ENCODE results near the gene SIRT6. TPM values are rescaled to one million over a fixed set of nuclear protein-coding genes. Genes with fewer than 3 reads are reported as not detected.

The SIRT6 gene
- total RNA-seq, 4 donors from 2014 or later = 141 to 215 (median 194) TPM

- no peaks in the 10 kb centered on the region for H3K9me3 ChIP-seq
- DNase-seq = no peak
- TF ChIP-seq POLR2A (IDR thresholded peaks at IDR 0.05) = no peak
- no peak for TF ChIP-seq POLR2AphosphoS5 (IDR thresholded peaks at IDR 0.05)
- TF ChIP-seq EP300 (IDR thresholded peaks at IDR 0.05; ENCODE audit: low read depth) = no peak
- no peak for TF ChIP-seq CTCF (IDR thresholded peaks at IDR 0.05)
- no peak overlapping the region for H3K4me3 ChIP-seq
- H3K4me1 ChIP-seq = peaks cover 0 to 24% (median 23%) of the 10 kb centered on the region in 4 donors
- intact Hi-C loops (cut with DNase I; ENCODE audit: low total_unique reads) (no loop called here), in situ Hi-C loops (cut with MboI; ENCODE audit: low pct_ligation_motif_present in 1 of 4, low pct_unique_long_range_greater_than_20kb in 1 of 4, low sequenced_read_pairs in 3 of 4) (no loop called here)
- H3K27me3 ChIP-seq = peaks cover 20% of the 10 kb centered on the region
- H3K36me3 ChIP-seq = peaks cover 0 to 6% (median under 1%) of the 10 kb centered on the region in 4 donors
- peak overlapping the region; percentile 56 to 74 (median 72) for H3K27ac ChIP-seq
- 38% methylated on average over 9 of the region's 11 CpGs; no CpG with 5 or more reads in 1 of the 2 donors for WGBS, 2 donors (ENCODE audit: low coverage in 1 of 2)
Measured at GRCh38 chr19:4173479-4174212, 8.7 kb downstream of the SIRT6 start.

- DNase-seq = peak; percentile 72
- 7% methylated on average over 45 of the region's 45 CpGs; no CpG with 5 or more reads in 1 of the 2 donors for WGBS, 2 donors (ENCODE audit: low coverage in 1 of 2)
- no peak overlapping the region for H3K27ac ChIP-seq
Measured at GRCh38 chr19:4172861-4173473, 9.4 kb downstream of the SIRT6 start.

GRCh38 chr19:4171676-4172075, 10.7 kb downstream of the SIRT6 start:
- Histone ChIP-seq H3K27me3 (peaks cover 29% of the 10 kb centered on the region), H3K4me3 (no peak overlapping the region), H3K27ac (no peak overlapping the region), H3K9me3 (no peaks in the 10 kb centered on the region), H3K36me3 (no peaks in the 10 kb centered on the region), H3K4me1 (peaks cover 0 to 24% (median 23%) of the 10 kb centered on the region in 4 donors)
- no peak for DNase-seq
- 69% methylated on average over 8 of the region's 22 CpGs; no CpG with 5 or more reads in 1 of the 2 donors for WGBS, 2 donors (ENCODE audit: low coverage in 1 of 2)
- no peak for TF ChIP-seq EP300 (IDR thresholded peaks at IDR 0.05; ENCODE audit: low read depth)
- no peak for TF ChIP-seq POLR2A (IDR thresholded peaks at IDR 0.05)
- TF ChIP-seq CTCF (IDR thresholded peaks at IDR 0.05) = no peak
- TF ChIP-seq POLR2AphosphoS5 (IDR thresholded peaks at IDR 0.05) = no peak
- in situ Hi-C loops (cut with MboI; ENCODE audit: low pct_ligation_motif_present in 1 of 4, low pct_unique_long_range_greater_than_20kb in 1 of 4, low sequenced_read_pairs in 3 of 4) = no loop called here
- intact Hi-C loops (cut with DNase I; ENCODE audit: low total_unique reads) = no loop called here

More at GRCh38 chr19:4172861-4173473, 9.4 kb downstream of the SIRT6 start:
- Histone ChIP-seq H3K27me3 (peaks cover 27% of the 10 kb centered on the region), H3K9me3 (no peaks in the 10 kb centered on the region), H3K36me3 (peaks cover 0 to 4% (median 0%) of the 10 kb centered on the region in 4 donors), H3K4me1 (peaks cover 0 to 24% (median 23%) of the 10 kb centered on the region in 4 donors), H3K4me3 (no peak overlapping the region)
- in situ Hi-C loops (cut with MboI; ENCODE audit: low pct_ligation_motif_present in 1 of 4, low pct_unique_long_range_greater_than_20kb in 1 of 4, low sequenced_read_pairs in 3 of 4) = no loop called here
- intact Hi-C loops (cut with DNase I; ENCODE audit: low total_unique reads) = no loop called here
- no peak for TF ChIP-seq EP300 (IDR thresholded peaks at IDR 0.05; ENCODE audit: low read depth)

GRCh38 chr19:4164262-4164661, 18.1 kb downstream of the SIRT6 start:
- H3K27ac ChIP-seq = no peak overlapping the region
- H3K4me1 ChIP-seq = no peaks in the 10 kb centered on the region
- intact Hi-C loops (cut with DNase I; ENCODE audit: low total_unique reads) (no loop called here), in situ Hi-C loops (cut with MboI; ENCODE audit: low pct_ligation_motif_present in 1 of 4, low pct_unique_long_range_greater_than_20kb in 1 of 4, low sequenced_read_pairs in 3 of 4) (no loop called here)
- H3K9me3 ChIP-seq = no peaks in the 10 kb centered on the region
- H3K4me3 ChIP-seq = no peak overlapping the region
- 33% methylated on average over 11 of the region's 11 CpGs; no CpG with 5 or more reads in 1 of the 2 donors for WGBS, 2 donors (ENCODE audit: low coverage in 1 of 2)
- no peak for DNase-seq
- TF ChIP-seq EP300 (IDR thresholded peaks at IDR 0.05; ENCODE audit: low read depth) (no peak), POLR2A (IDR thresholded peaks at IDR 0.05) (no peak), POLR2AphosphoS5 (IDR thresholded peaks at IDR 0.05) (no peak), CTCF (IDR thresholded peaks at IDR 0.05) (no peak)
- peaks cover 32% of the 10 kb centered on the region for H3K27me3 ChIP-seq
- no peaks in the 10 kb centered on the region for H3K36me3 ChIP-seq

Data from transverse colon (tissue), 4 donors.